ENCODE measurements around the gene DNAJC22.

Gene DNAJC22

GRCh38 chr12:49345051-49345824, 1.4 kb upstream of the DNAJC22 start:
- DNase-seq, result peak; percentile 50 to 78

- DNase-seq, result no peak
Measured at GRCh38 chr12:49345825-49346658, 646 bp upstream of the DNAJC22 start.

GRCh38 chr12:49347311-49348193, 864 bp downstream of the DNAJC22 start:
- peak; percentile 89 to 97 for DNase-seq

GRCh38 chr12:49348781-49349180, 2.1 kb downstream of the DNAJC22 start:
- no peak for DNase-seq

GRCh38 chr12:49349266-49349665, 2.6 kb downstream of the DNAJC22 start:
- DNase-seq, result no peak

GRCh38 chr12:49352351-49352750, 5.7 kb downstream of the DNAJC22 start:
- no peak for DNase-seq

GRCh38 chr12:49355913-49356312, 9.2 kb downstream of the DNAJC22 start:
- DNase-seq, result no peak

GRCh38 chr12:49357103-49357678, 10.5 kb downstream of the DNAJC22 start:
- no peak for DNase-seq

GRCh38 chr12:49358483-49359141, 11.9 kb downstream of the DNAJC22 start:
- DNase-seq, result peak; percentile 27 to 52

- DNase-seq, result no peak
Measured at GRCh38 chr12:49359671-49360070, 13.0 kb downstream of the DNAJC22 start.

GRCh38 chr12:49362077-49362476, 15.4 kb downstream of the DNAJC22 start:
- DNase-seq, result no peak

GRCh38 chr12:49364989-49365388, 18.3 kb downstream of the DNAJC22 start:
- DNase-seq, result no peak

- DNase-seq, result no peak
Measured at GRCh38 chr12:49365542-49365941, 18.9 kb downstream of the DNAJC22 start.

- DNase-seq, result peak in 1 of 2 experiments; percentile 64
Measured at GRCh38 chr12:49366096-49366651, 19.5 kb downstream of the DNAJC22 start.

GRCh38 chr12:49366652-49367380, 20.1 kb downstream of the DNAJC22 start:
- peak; percentile 94 to 96 for DNase-seq

- DNase-seq, result peak in 1 of 2 experiments; percentile 43
Measured at GRCh38 chr12:49367381-49368239, 20.9 kb downstream of the DNAJC22 start, which contains the start of gene SPATS2. Gene SPATS2 (plus strand): TSS chr12:49367462. CDS start chr12:49461013, 93,551 bp downstream.

GRCh38 chr12:49368240-49368600, 21.5 kb downstream of the DNAJC22 start:
- DNase-seq, result no peak

GRCh38 chr12:49369411-49370145, 22.9 kb downstream of the DNAJC22 start:
- DNase-seq, result peak; percentile 32 to 52

- no peak for DNase-seq
Measured at GRCh38 chr12:49370539-49370938, 23.9 kb downstream of the DNAJC22 start.

Data from NCI-H187 (cell line).